Amygdala (tissue), 56 donors: ENCODE data around the gene BCKDHB.

ENCODE experiments used
- DNase-seq, 56 donors: peaks; one replicate each; lab custom pipeline; 2025; lab: John Stamatoyannopoulos, UW

The BCKDHB gene

GRCh38 chr6:80316686-80317231 is 210.3 kb downstream of the BCKDHB start:
- DNase-seq = peak in 8 of 56 donors; percentile 13 to 56 (median 36)

- DNase-seq = no peak
Measured at GRCh38 chr6:80319196-80319595, 212.7 kb downstream of the BCKDHB start.

GRCh38 chr6:80321011-80321410 is 214.5 kb downstream of the BCKDHB start:
- no peak for DNase-seq

GRCh38 chr6:80325742-80326141 is 219.3 kb downstream of the BCKDHB start:
- no peak for DNase-seq

GRCh38 chr6:80328652-80329051 is 222.2 kb downstream of the BCKDHB start:
- DNase-seq = no peak

- DNase-seq = no peak
Measured at GRCh38 chr6:80329496-80329895, 223.0 kb downstream of the BCKDHB start.

GRCh38 chr6:80330961-80331360 is 224.5 kb downstream of the BCKDHB start:
- DNase-seq = no peak

- no peak for DNase-seq
Measured at GRCh38 chr6:80331522-80331921, 225.1 kb downstream of the BCKDHB start.

- DNase-seq = no peak
Measured at GRCh38 chr6:80331974-80332373, 225.5 kb downstream of the BCKDHB start.

GRCh38 chr6:80333342-80333741 is 226.9 kb downstream of the BCKDHB start:
- no peak for DNase-seq

- no peak for DNase-seq
Measured at GRCh38 chr6:80335121-80335531, 228.7 kb downstream of the BCKDHB start.

GRCh38 chr6:80336911-80337310 is 230.4 kb downstream of the BCKDHB start:
- no peak for DNase-seq

- peak in 17 of 56 donors; percentile 1 to 76 (median 29) for DNase-seq
Measured at GRCh38 chr6:80338201-80338836, 231.8 kb downstream of the BCKDHB start.

- DNase-seq = no peak
Measured at GRCh38 chr6:80339421-80339820, 232.9 kb downstream of the BCKDHB start.

- no peak for DNase-seq
Measured at GRCh38 chr6:80340280-80340679, 233.8 kb downstream of the BCKDHB start.

GRCh38 chr6:80340686-80341085 is 234.2 kb downstream of the BCKDHB start:
- DNase-seq = no peak

- no peak for DNase-seq
Measured at GRCh38 chr6:80341330-80341729, 234.9 kb downstream of the BCKDHB start.

GRCh38 chr6:80343511-80343910 is 237.0 kb downstream of the BCKDHB start:
- no peak for DNase-seq

GRCh38 chr6:80347101-80347500 is 240.6 kb downstream of the BCKDHB start:
- DNase-seq = no peak

- no peak for DNase-seq
Measured at GRCh38 chr6:80348263-80348662, 241.8 kb downstream of the BCKDHB start.

- no peak for DNase-seq
Measured at GRCh38 chr6:80356000-80356399, 249.5 kb downstream of the BCKDHB start.

- no peak for DNase-seq
Measured at GRCh38 chr6:80356545-80356944, 250.1 kb downstream of the BCKDHB start.

GRCh38 chr6:80357081-80357480 is 250.6 kb downstream of the BCKDHB start:
- DNase-seq = no peak
